HG03521 (cell line): ENCODE measurements around the gene HGFAC.

Source experiments
- ATAC-seq: cut with Tn5 transposase; IDR thresholded peaks from one replicate; pipeline ENCODE4 v1.9.1; 2021; ENCODE audit warnings: mild to moderate bottlenecking, moderate library complexity; ENCODE audit not compliant: unreplicated experiment

Gene HGFAC

DNA sequence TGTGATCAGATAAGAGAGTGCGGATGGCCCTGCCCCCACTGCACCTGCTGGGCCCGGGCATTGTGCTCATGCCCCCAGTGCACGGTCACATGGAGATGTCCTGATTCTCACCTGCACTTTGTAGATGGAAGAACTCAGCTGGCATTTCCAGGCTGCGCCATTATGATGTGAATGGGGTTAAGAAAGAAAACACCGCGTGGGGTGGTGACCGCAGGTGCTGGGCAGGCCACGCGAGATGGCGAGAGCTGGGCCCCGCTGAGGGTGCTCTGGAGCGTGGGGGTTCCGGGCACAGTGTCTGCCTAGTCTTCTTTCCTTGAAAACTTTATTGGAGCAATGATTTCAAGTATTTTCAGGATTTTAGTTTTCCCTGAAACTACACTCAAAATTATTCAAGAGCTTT, 17.8 kb upstream of the HGFAC start:
- no peak for ATAC-seq

- no peak for ATAC-seq
Measured at GRCh38 chr4:3424522-3425095, 17.2 kb upstream of the HGFAC start.

- ATAC-seq = no peak
Measured at GRCh38 chr4:3426465-3427133, 15.2 kb upstream of the HGFAC start.

DNA sequence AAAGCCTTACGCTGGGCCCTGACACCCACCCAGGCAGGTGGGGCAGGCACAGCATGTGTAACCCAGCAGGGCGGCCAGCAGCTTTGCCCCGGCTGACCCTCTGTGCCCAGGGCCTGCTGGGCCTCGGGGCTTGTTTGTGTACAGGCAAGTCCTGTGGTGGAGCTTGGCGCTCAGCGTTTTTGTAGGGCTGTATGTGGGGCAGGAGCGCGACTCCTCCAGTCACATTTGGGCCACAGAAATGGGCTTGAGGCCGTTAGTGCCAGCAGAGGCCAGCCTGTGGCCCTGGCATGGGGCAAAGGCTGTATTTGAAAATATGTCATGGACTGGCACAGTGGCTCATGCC, 14.7 kb upstream of the HGFAC start:
- no peak for ATAC-seq

DNA sequence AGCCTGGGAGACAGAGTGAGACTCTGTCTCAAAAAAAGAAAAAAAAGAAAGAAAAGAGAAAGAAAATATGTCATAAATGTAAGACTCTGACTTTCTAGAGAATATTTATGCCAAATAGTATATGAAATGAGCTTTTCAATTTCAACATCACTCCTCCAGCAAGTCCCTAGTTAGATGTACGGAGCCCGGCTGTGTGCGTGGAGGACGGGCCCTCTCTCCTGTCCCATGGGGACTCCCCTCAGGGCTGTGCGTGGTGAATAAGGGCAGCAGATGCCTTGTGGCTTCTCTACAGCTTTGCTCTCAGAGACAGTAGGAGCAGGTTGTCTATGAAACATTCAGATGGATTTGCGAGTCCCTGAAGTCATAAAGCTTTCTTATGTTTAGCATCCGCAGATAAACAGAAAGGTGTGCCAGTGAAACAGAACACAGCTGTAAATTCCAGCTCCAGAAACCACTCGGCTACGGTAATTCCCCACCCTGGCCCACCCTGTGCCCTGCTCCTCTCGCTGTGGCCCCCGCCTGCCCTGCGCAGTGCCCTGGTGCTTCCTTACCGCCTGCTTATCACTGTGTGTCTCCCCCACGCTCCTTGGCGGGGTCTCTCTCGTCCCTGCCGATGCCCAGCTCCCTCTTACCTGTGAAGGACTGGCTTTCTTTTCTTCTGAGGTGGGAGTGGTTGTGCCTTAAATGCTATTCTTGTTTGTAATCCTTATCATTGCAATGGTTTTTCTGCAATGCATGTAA, 13.9 kb upstream of the HGFAC start:
- no peak for ATAC-seq

DNA sequence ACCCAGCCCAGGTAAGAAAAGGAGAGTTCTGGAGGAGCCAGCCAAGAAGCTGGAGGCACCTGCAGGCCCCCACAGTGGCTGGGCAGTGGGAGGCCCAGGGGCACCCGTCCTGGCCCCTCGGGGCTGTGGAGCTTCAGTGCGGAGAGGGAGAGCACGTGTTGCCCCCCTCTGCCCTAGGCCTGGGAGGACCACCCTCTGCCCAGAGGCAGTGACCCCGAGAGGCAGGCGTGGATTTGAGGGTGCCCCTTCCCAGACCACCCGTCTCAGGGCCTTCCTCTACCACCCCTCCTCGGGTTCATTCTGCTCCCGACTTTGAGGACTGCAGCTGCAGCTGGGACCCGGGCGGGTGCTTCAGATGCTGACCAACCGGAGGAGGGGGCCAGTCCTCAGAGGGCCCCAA, 12.1 kb upstream of the HGFAC start:
- ATAC-seq = no peak

DNA sequence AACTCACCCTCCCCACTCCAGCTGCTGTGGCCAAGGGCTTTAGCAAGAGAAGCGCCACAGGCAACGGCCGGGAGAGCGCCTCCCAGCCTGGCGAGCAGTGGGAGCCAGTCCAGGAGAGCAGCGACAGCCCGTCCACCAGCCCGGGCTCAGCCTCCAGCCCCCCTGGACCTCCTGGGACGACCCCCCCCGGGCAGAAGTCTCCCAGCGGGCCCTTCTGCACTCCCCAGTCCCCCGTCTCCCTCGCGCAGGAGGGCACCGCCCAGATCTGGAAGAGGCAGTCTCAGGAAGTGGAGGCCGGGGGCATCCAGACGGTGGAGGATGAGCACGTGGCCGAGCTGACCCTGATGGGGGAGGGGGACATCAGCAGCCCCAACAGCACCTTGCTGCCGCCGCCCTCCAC, 11.2 kb upstream of the HGFAC start:
- ATAC-seq = no peak

GRCh38 chr4:3431446-3431993, 10.2 kb upstream of the HGFAC start:
- no peak for ATAC-seq

GRCh38 chr4:3432381-3432790, 9.4 kb upstream of the HGFAC start:
- ATAC-seq = no peak

GRCh38 chr4:3433138-3433869, 8.5 kb upstream of the HGFAC start:
- no peak for ATAC-seq

DNA sequence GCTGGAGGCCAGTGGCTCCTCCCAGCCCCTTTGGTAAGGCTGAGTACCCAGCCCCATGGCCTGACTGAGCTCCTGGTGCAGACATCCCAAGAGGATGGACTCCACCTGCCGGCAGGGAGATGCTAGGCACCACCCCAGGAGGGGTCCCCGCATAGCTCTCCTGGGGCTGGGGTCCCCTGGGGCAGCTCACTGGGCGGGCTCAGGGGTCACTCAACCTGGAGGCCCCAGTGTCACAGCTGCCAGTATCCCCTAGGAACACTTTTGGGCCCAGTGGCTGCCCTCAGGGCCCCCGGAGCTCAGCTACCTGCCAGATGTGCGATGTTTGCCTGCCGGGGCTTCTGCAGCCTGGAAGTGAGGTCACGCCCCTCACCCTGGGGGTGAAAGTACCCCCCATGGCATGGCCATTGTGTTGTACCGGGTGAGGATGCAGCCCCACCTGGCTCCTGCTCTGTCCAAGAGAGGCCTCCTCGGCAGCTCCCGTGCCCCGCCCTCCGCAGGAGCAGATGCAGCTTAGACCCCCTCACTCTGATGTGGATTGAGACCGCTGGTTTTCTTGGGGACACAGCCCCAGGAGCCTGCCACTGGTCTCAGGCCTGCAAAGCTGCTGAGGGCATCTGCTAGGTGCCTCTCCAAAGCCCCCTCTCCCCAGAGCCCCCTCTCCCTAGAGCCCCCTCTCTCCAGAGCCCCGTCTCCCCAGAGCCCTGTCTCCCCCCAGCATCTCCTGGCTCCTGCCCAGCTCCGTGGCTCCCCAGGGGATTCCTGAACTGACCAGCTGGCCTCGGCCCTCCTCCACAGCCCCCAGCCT, 6.7 kb upstream of the HGFAC start:
- no peak for ATAC-seq

DNA sequence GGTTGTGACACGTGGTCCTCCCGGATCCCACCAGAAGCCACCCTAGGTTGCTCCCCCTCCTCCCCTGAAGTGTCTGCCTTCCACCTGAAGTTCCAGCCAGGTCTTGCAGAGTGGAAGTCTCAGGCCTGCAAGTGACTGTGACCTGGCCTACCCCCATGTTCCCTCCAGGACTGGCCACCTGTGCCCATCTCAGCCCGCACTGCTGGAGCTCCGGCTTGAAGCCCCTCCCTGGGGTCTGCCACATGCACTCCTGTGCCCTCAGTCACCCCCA, 6.1 kb upstream of the HGFAC start:
- ATAC-seq = no peak

DNA sequence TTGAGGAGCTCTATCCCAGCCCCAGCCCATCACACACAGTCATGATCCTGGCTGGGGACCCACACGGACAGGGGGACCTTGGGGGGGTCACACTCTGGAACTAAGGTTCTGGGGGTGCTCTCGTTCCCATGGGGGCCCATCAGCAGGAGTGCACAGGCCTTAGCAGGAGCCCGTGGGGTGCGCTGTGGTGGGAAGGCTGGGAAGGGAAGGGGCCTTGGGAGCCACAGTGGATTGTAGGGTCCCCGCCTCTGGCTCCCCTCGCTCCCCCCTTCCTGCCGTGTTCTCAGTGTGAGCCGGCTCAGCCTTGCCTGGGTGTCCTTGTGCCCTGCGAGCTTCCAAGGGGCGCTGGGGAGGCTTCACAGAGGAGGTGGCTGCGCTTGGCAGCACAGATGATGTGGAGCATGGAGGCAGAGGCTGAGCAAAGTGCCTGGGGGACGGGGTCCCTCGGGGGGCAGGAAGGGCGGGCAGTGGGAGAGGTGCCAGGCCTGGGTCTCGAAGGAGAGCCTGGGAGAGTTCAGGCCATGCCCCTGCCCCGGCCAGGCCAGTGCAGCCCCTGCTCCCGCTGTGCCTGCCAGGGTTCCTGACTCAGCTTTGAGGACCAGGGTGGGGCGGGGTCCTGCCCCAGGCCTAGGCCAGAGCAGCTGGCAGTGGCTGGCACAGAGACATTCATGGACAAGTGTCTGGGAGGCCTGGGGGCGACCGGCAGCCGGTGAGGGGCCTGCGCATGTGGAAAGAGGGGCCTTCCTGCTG, 5.5 kb upstream of the HGFAC start:
- ATAC-seq = no peak

- ATAC-seq = no peak
Measured at GRCh38 chr4:3436798-3437581, 4.8 kb upstream of the HGFAC start.

DNA sequence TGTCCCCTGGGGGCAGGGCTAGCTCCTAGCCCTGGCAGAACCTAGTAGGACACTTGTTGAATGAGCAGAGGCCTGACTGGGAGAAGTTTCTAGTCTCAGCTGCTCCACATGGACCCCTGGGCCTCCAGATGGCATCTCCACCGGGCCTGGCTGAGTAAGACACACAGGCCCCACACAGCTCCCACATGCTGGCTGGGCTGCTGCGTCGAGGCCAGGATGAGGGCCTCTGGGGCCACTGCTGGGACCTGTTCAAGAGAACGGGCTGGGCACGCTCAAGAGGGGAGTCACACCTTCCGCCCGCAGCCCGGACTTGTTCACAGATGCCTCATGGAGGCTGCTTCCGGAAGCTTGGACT, 4.2 kb upstream of the HGFAC start:
- no peak for ATAC-seq

DNA sequence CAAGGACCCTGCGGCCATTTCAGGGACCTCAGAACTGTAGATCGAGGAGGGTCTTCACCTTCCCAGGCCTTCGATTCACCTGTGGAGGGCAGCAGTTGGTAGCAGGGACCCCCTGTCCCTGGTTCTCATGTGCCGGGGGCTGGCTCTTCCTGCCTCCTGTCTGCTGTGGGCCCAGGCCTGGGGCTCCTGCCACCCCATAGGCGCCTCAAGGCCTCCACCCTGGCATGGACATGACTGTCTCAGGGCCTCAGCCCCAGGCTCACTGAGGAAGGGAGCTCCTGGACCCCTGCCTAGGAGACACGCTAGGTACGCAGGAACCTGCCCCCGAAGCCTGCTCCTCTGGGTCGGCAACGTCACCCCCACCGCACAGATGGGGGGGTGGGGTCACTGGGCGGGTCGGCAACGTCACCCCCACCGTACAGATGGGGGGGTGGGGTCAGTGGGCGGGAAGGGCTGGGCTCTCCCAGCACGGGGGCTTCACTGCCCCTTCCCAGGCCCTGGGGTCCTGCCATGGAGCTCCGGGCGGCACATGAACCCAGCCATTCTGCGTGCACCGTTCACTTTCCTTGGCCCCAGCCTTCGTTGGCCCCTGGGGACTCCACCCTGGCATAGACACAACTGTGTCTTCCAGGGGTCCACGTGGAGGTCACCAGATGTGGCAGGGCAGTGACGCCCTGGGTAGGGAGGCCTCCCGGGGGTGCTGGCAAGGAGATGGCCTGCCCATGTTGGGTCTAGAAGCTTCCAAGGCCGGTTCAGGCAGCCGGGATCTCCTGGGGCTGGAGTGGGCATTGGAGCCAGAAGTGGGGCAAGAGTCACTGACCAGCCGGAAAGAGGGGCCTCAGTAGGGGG, 3.5 kb upstream of the HGFAC start:
- ATAC-seq = no peak

- no peak for ATAC-seq
Measured at GRCh38 chr4:3438847-3439180, 3.0 kb upstream of the HGFAC start.

GRCh38 chr4:3439391-3439790, 2.4 kb upstream of the HGFAC start:
- no peak for ATAC-seq

- ATAC-seq = no peak
Measured at GRCh38 chr4:3440011-3440410, 1.8 kb upstream of the HGFAC start.
